Kidney (tissue), 14 donors: ENCODE measurements around the gene CCDC32. TPM values are rescaled to one million over a fixed set of nuclear protein-coding genes. Genes with fewer than 3 reads are reported as not detected.

Experiments used
- DNase-seq, 5 donors: peaks; one replicate each; pipeline ENCODE4 v3.0.0-alpha.2; 2013 to 2020
- FAIRE-seq: peaks from 2 replicates; lab custom pipeline; 2012; peaks lifted over from hg19 to GRCh38; lab: Jason Lieb, UNC
- H3K27ac ChIP-seq, 2 donors: one replicate each; pipeline ENCODE4 v1.7.0; 2013; ENCODE audit warnings: low read depth in 2 of 2, low read length in 2 of 2, inconsistent platforms in 1 of 2
- H3K27me3 ChIP-seq: one replicate; pipeline ENCODE4 v1.7.1; 2013; ENCODE audit warnings: low read length, inconsistent platforms; ENCODE audit not compliant: control insufficient read depth, insufficient read depth
- H3K36me3 ChIP-seq, 3 donors: one replicate each; pipeline versions ENCODE4 v1.7.0 to v1.7.1; 2013; ENCODE audit warnings: low read length in 3 of 3, control low read depth in 1 of 3, inconsistent platforms in 1 of 3; ENCODE audit not compliant: insufficient read depth in 3 of 3, control insufficient read depth in 2 of 3
- H3K4me1 ChIP-seq, 3 donors: one replicate each; pipeline versions ENCODE4 v1.7.0 to v1.7.1; 2013; ENCODE audit warnings: low read length in 3 of 3, inconsistent platforms in 1 of 3, low read depth in 1 of 3; ENCODE audit not compliant: control insufficient read depth in 2 of 3, insufficient read depth in 2 of 3
- H3K4me3 ChIP-seq, 3 donors: one replicate each; pipeline versions ENCODE4 v1.7.0 to v1.8.1; 2013; ENCODE audit warnings: low read length in 3 of 3, control low read depth in 1 of 3, inconsistent platforms in 1 of 3
- H3K9ac ChIP-seq, 3 donors: one replicate each; pipeline versions ENCODE4 v1.7.0 to v1.7.1; 2013; ENCODE audit warnings: low read length in 3 of 3, control low read depth in 1 of 3, inconsistent platforms in 1 of 3
- H3K9me3 ChIP-seq, 3 donors: one replicate each; pipeline versions ENCODE4 v1.7.0 to v1.7.1; 2013; ENCODE audit warnings: low read length in 3 of 3, control low read depth in 1 of 3, inconsistent platforms in 1 of 3; ENCODE audit not compliant: control insufficient read depth in 2 of 3, insufficient read depth in 1 of 3
- intact Hi-C: fragments of 100-400 bp; cut with DNase I; formaldehyde crosslinking; loops from one replicate; pipeline ENCODE4 v1.11.1; 2022
- polyA plus RNA-seq: library from polyadenylated mRNA; stranded (reverse); fragments of 350-450 nt; fragmentation: Illumina TruSeq; extraction: RNeasy Lipid Tissue Mini Kit (QIAGEN cat#74804); gene quantifications from one replicate; pipeline ENCODE4 v1.2.3, GENCODE V29; 2014; ENCODE audit warnings: low read depth, low replicate concordance; ENCODE audit not compliant: insufficient read depth
- total RNA-seq: library from RNA; stranded (reverse); fragmentation: NEBNext Ultra II Directional; extraction: Animal tissue kit (Norgen Biotek cat#: 25700); gene quantifications from one replicate; pipeline ENCODE4 v1.2.1, GENCODE V29; 2021
- TF ChIP-seq, protein P1 (sequence below): IDR thresholded peaks from 3 replicates; pipeline ENCODE4 v1.5.1; 2012; ENCODE audit warnings: mild to moderate bottlenecking, moderate library complexity, borderline replicate concordance; ENCODE audit not compliant: insufficient read depth; ENCODE audit errors: extremely low read depth
- donor health status: control.
- donor health status: control.
- donor health status: control.
- donor health status: control.
- donor health status: control.
- donor health status: DM: yes; HTN: yes; CAD: no.
- donor health status: Normal renal cell carcinoma (clear cell type).

CCDC32 gene
- total and polyA plus RNA-seq, 2 donors from 2014 or later, result 34.4 to 35.9 TPM

DNA sequence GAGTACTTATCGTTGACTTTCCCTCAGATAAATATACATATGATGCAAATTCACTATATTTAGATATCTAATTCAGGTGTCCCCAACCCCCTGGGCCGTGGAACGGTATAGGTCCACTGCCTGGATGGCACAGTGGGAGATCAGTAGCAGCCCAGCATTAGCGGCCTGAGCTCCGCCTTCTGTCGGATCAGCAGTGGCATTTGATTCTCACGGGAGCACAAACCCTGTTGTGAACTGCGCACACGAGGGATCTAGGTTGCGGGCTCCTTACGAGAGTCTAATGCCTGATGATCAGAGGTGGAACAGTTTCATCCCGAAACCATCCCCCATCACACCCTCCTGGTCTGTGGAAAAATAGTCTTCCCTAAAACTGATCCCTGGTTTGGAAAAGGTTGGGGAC, 36.1 kb upstream of the CCDC32 start:
- H3K27ac ChIP-seq, result no peak overlapping the region
- H3K4me3 ChIP-seq, result no peak overlapping the region
- TF ChIP-seq, protein P1, sequence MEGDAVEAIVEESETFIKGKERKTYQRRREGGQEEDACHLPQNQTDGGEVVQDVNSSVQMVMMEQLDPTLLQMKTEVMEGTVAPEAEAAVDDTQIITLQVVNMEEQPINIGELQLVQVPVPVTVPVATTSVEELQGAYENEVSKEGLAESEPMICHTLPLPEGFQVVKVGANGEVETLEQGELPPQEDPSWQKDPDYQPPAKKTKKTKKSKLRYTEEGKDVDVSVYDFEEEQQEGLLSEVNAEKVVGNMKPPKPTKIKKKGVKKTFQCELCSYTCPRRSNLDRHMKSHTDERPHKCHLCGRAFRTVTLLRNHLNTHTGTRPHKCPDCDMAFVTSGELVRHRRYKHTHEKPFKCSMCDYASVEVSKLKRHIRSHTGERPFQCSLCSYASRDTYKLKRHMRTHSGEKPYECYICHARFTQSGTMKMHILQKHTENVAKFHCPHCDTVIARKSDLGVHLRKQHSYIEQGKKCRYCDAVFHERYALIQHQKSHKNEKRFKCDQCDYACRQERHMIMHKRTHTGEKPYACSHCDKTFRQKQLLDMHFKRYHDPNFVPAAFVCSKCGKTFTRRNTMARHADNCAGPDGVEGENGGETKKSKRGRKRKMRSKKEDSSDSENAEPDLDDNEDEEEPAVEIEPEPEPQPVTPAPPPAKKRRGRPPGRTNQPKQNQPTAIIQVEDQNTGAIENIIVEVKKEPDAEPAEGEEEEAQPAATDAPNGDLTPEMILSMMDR, result no peak
- H3K9me3 ChIP-seq, result no peaks in the 10 kb centered on the region
- no peak for DNase-seq
- H3K27me3 ChIP-seq, result no peaks in the 10 kb centered on the region
- no peak for FAIRE-seq
- H3K9ac ChIP-seq, result no peak overlapping the region
- H3K36me3 ChIP-seq, result no peaks in the 10 kb centered on the region
- intact Hi-C loops, result no loop called here
- H3K4me1 ChIP-seq, result no peaks in the 10 kb centered on the region

DNA sequence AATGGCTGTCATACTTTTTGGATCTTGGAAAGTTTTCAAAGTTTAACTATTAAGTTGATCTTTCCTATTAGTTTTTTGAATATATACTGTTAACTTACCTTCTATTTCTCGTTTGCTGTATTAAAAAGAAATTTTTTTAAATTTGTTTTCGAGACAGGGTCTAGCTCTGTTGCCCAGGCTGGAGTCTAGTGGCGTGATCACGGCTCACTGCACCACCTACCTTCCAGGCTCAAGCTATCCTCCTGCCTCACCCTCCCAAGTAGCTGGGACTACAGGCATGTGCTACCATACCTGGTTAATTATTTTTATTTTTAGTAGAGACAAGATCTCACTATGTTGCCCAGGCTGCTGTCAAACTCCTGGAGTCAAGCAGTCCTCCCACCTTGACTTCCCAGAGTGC, 33.8 kb upstream of the CCDC32 start:
- H3K9ac ChIP-seq, result no peak overlapping the region
- no peaks in the 10 kb centered on the region for H3K4me1 ChIP-seq
- H3K36me3 ChIP-seq, result no peaks in the 10 kb centered on the region
- H3K9me3 ChIP-seq, result no peaks in the 10 kb centered on the region
- no peaks in the 10 kb centered on the region for H3K27me3 ChIP-seq
- FAIRE-seq (no peak), DNase-seq (no peak)
- H3K27ac ChIP-seq, result no peak overlapping the region
- no peak overlapping the region for H3K4me3 ChIP-seq
- intact Hi-C loops, result no loop called here
- TF ChIP-seq, protein P1, result no peak

DNA sequence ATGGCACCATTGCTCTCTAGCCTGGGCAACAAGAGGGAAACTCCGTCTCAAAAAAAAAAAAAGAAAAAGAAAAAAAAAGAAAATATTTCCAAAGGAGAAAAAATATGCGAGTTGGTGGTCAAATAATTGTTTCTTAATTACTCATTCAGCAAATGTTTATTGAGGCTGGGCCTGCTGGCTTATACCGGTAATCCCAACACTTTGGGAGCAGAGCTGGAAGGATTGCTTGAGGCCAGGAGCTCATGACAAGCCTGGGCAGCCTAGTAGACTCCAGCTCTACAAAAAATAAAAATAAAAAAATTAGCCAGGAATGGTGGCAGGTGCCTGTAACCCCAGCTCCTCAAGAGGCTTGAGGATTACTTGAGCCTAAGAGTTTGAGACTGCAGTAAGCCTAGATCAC, 33.3 kb upstream of the CCDC32 start:
- DNase-seq (no peak), FAIRE-seq (no peak)
- no peaks in the 10 kb centered on the region for H3K36me3 ChIP-seq
- H3K4me1 ChIP-seq, result no peaks in the 10 kb centered on the region
- no peak overlapping the region for H3K4me3 ChIP-seq
- intact Hi-C loops, result no loop called here
- no peak overlapping the region for H3K27ac ChIP-seq
- H3K9ac ChIP-seq, result no peak overlapping the region
- H3K9me3 ChIP-seq, result no peaks in the 10 kb centered on the region
- H3K27me3 ChIP-seq, result no peaks in the 10 kb centered on the region
- TF ChIP-seq, protein P1, result no peak

DNA sequence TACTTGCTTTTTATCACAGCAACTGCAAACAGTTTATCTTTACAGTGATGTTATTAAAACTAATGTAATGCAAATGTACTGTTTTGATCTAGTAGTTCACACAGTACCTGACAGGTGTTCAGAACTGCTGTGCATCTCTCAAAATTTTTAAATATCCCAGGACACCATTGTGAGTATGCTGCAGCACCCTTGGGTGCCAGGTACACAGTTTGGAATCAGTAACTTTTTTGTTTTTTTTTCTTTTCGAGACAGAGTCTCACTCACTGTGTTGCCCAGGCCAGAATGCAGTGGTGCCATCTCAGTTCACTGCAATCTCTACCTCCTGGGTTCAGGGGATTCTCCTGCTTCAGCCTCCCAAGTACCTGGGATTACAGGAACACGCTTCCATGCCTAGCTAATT, 32.2 kb upstream of the CCDC32 start:
- H3K4me3 ChIP-seq, result no peak overlapping the region
- DNase-seq (no peak), FAIRE-seq (no peak)
- H3K27ac ChIP-seq, result no peak overlapping the region
- no peaks in the 10 kb centered on the region for H3K9me3 ChIP-seq
- no peaks in the 10 kb centered on the region for H3K36me3 ChIP-seq
- H3K4me1 ChIP-seq, result no peaks in the 10 kb centered on the region
- no peaks in the 10 kb centered on the region for H3K27me3 ChIP-seq
- intact Hi-C loops, result no loop called here
- TF ChIP-seq, protein P1, result no peak
- H3K9ac ChIP-seq, result no peak overlapping the region
